ENCODE measurements around the gene AZGP1.

DNA sequence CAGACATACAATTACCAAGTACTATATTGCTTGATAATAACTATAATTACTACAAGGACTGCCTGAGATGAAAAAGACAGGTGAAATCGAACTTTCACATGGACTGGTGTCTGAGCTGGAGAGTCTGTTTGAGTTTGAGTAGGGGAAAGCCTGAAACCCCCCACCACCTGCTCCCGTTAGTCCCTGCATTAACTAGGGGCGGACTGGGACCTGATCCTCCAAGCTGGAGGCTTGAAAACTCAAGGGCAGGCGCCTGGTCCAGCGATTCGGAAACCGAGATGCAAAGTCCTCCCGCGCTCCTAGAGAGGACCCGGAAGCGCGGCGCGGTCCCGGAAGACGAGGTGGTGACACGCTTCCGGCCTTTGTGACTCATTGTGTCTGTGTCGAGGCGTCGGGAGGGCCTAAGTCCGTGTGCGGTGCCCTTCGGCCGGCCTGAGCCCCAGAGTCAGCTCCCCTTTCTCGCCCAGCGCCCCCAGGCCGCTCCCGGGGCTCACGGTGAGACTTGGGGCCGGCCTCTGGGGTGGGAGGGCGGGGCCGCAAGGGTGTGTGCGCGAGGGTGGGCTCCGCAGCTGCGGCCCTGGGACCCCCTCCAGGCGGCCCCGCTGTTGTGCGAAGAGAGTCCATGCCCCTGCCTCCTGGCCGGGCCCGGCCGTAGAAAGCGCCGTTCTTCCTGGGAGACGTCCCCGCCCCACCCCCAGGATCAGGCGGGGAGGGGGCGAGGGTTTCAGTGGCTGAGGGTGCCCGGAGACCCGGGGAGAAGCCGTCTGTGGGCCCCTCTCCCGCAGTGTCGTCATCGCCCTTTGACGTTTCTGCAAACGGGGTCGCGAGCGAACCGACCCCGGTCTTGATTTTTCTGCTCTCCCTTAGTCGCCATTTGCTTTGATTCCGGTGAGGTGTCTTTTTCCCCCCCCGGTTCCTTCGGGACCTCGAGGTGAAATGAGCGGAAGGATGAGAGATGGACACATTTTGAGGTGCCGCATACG lies 39.7 kb upstream of the AZGP1 start, which contains the start of gene ZKSCAN1:
- TF ChIP-seq, protein P1, sequence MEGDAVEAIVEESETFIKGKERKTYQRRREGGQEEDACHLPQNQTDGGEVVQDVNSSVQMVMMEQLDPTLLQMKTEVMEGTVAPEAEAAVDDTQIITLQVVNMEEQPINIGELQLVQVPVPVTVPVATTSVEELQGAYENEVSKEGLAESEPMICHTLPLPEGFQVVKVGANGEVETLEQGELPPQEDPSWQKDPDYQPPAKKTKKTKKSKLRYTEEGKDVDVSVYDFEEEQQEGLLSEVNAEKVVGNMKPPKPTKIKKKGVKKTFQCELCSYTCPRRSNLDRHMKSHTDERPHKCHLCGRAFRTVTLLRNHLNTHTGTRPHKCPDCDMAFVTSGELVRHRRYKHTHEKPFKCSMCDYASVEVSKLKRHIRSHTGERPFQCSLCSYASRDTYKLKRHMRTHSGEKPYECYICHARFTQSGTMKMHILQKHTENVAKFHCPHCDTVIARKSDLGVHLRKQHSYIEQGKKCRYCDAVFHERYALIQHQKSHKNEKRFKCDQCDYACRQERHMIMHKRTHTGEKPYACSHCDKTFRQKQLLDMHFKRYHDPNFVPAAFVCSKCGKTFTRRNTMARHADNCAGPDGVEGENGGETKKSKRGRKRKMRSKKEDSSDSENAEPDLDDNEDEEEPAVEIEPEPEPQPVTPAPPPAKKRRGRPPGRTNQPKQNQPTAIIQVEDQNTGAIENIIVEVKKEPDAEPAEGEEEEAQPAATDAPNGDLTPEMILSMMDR (IDR thresholded peaks at IDR 0.05), result peak in 1 of 4 experiments; percentile 17
- TF ChIP-seq POLR2A (IDR thresholded peaks at IDR 0.05), result peak; percentile 60 to 82

All from uterus (tissue), 2 donors.